HG03378 (cell line): ENCODE measurements around the gene PLAAT5.
"Not testable (repeated sequence)": the region's sequence is repeated elsewhere in the genome, so short reads cannot be mapped to it uniquely, and the experiment has no call there.

Experiments
- ATAC-seq: cut with Tn5 transposase; IDR thresholded peaks from one replicate; pipeline ENCODE4 v1.9.1; 2021; ENCODE audit warnings: mild to moderate bottlenecking, moderate library complexity; ENCODE audit not compliant: unreplicated experiment

PLAAT5 gene

GRCh38 chr11:63485777-63486176 is 5.2 kb downstream of the PLAAT5 start:
- ATAC-seq: no peak

- ATAC-seq: no peak
Observed at GRCh38 chr11:63480039-63480438, 10.9 kb downstream of the PLAAT5 start.

GRCh38 chr11:63478896-63479295 is 12.1 kb downstream of the PLAAT5 start:
- ATAC-seq: no peak

- ATAC-seq: no peak
Observed at GRCh38 chr11:63476618-63477017, 14.3 kb downstream of the PLAAT5 start.

GRCh38 chr11:63472372-63472771 is 18.6 kb downstream of the PLAAT5 start:
- ATAC-seq: no peak

- ATAC-seq: no peak
Observed at GRCh38 chr11:63470311-63470710, 20.7 kb downstream of the PLAAT5 start.

GRCh38 chr11:63462137-63462536 is 28.8 kb downstream of the PLAAT5 start:
- ATAC-seq: no peak

GRCh38 chr11:63459586-63459985 is 31.4 kb downstream of the PLAAT5 start:
- no peak for ATAC-seq

- no peak for ATAC-seq
Observed at GRCh38 chr11:63448646-63449045, 42.3 kb downstream of the PLAAT5 start.

- ATAC-seq: no peak
Observed at GRCh38 chr11:63445720-63446119, 45.2 kb downstream of the PLAAT5 start.

GRCh38 chr11:63445118-63445517 is 45.8 kb downstream of the PLAAT5 start:
- ATAC-seq: no peak

- ATAC-seq: no peak
Observed at GRCh38 chr11:63444160-63444559, 46.8 kb downstream of the PLAAT5 start.

GRCh38 chr11:63443714-63444113 is 47.3 kb downstream of the PLAAT5 start:
- ATAC-seq: no peak

GRCh38 chr11:63435831-63436230 is 55.1 kb downstream of the PLAAT5 start:
- not testable (repeated sequence) for ATAC-seq

- not testable (repeated sequence) for ATAC-seq
Observed at GRCh38 chr11:63435351-63435750, 55.6 kb downstream of the PLAAT5 start.

- ATAC-seq: not testable (repeated sequence)
Observed at GRCh38 chr11:63430731-63431130, 60.2 kb downstream of the PLAAT5 start.

GRCh38 chr11:63427971-63428508 is 62.9 kb downstream of the PLAAT5 start:
- no peak for ATAC-seq

- no peak for ATAC-seq
Observed at GRCh38 chr11:63417174-63417852, 73.7 kb downstream of the PLAAT5 start.
